Immature natural killer cell (primary cell): ENCODE results near the gene WDFY4. TPM values are rescaled to one million over a fixed set of nuclear protein-coding genes. Genes with fewer than 3 reads are reported as not detected.

Experiments used
- DNase-seq, 3 donors: peaks; one replicate each; pipeline ENCODE4 v3.0.0; 2022; ENCODE audit warnings: mixed read lengths in 1 of 3
- H3K27ac Mint-ChIP-seq, 6 donors: one replicate each; pipeline ENCODE4 v1.8.0; 2020; ENCODE audit warnings: mixed read lengths in 6 of 6, mild to moderate bottlenecking in 5 of 6, inconsistent platforms in 4 of 6, moderate library complexity in 3 of 6
- H3K27me3 Mint-ChIP-seq, 3 donors: one replicate each; pipeline ENCODE4 v1.8.0; 2020 to 2021; ENCODE audit warnings: low read depth in 3 of 3, mild to moderate bottlenecking in 3 of 3, mixed read lengths in 3 of 3, moderate library complexity in 3 of 3, inconsistent platforms in 1 of 3
- H3K36me3 Mint-ChIP-seq, 3 donors: one replicate each; pipeline ENCODE4 v1.8.0; 2020; ENCODE audit warnings: mixed read lengths in 3 of 3, inconsistent platforms in 2 of 3, mild to moderate bottlenecking in 2 of 3
- H3K4me1 Mint-ChIP-seq, 2 donors: one replicate each; pipeline ENCODE4 v1.8.0; 2020; ENCODE audit warnings: inconsistent platforms in 2 of 2, mild to moderate bottlenecking in 2 of 2, mixed read lengths in 2 of 2, moderate library complexity in 1 of 2
- H3K4me3 Mint-ChIP-seq, 5 donors: one replicate each; pipeline ENCODE4 v1.8.0; 2020; ENCODE audit warnings: mild to moderate bottlenecking in 5 of 5, mixed read lengths in 5 of 5, inconsistent platforms in 3 of 5, moderate library complexity in 3 of 5
- H3K9me3 Mint-ChIP-seq, 6 donors: one replicate each; pipeline ENCODE4 v1.8.0; 2020; ENCODE audit warnings: mild to moderate bottlenecking in 6 of 6, mixed read lengths in 6 of 6, inconsistent platforms in 4 of 6, moderate library complexity in 3 of 6
- polyA plus RNA-seq, 3 donors: library from polyadenylated mRNA; unstranded; fragments of 300-500 nt; fragmentation: Illumina TruSeq; gene quantifications; one replicate each; pipeline ENCODE4 v1.2.3, GENCODE V29; 2021

WDFY4 gene
- polyA plus RNA-seq, 3 donors from 2014 or later, result 1.0 to 2.2 TPM; not detected in 1

DNA sequence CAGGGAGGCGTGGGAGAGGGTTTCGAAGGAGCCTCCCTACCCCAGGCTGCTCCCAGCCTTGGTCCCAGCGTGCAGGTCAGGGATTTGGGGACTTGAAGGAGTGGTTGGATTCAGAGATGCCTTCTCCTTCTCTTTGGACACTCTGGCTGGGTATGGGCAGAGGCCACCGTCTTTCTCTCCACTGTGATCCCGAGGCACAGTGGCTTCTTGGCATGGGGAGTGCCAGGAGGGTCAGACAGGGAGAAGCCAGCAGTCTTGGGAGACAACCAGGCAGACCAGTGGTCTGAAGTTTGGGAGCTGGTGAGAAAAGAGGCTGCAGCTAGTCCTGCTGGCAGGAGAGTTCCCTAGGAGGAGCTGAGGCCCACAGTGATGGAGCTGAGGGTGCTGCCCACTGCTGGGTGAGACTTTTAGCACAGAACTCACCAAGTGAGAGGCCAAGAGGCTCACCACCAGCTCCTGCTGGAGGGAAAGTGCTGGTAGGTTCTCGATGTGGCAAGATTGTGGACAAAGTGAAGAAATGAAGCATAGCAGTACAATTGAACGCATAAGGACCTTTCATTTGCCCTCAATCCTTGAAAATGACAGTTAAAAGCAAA lies 35.2 kb upstream of the WDFY4 start:
- no peak for DNase-seq
- H3K27me3 Mint-ChIP-seq, result peaks cover 0 to 2% (median 2%) of the 10 kb centered on the region in 3 donors
- no peak overlapping the region for H3K27ac Mint-ChIP-seq
- peaks cover 0 to 5% of the 10 kb centered on the region in 2 donors for H3K4me1 Mint-ChIP-seq
- H3K36me3 Mint-ChIP-seq, result no peaks in the 10 kb centered on the region
- H3K9me3 Mint-ChIP-seq, result peaks cover 0 to 1% (median 0%) of the 10 kb centered on the region in 6 donors
- H3K4me3 Mint-ChIP-seq, result no peak overlapping the region

DNA sequence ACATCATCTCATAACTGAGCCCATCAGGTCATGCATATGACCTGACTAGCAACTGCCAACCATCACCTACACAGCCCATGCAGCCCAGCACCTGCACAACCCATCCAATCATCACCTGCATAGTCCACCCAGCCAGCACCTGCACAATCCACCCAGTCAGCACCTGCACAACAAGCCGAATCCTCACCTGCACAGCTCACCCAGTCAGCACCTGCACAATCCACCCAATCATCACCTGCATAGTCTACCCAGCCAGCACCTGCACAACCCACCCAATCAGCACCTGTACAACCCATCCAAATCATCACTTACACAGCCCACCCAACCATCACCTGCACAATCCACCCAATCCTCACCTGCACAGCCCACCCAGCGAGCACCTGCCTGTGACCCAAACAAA lies 33.4 kb upstream of the WDFY4 start:
- H3K9me3 Mint-ChIP-seq, result no peaks in the 10 kb centered on the region
- H3K4me1 Mint-ChIP-seq, result peaks cover 2 to 6% of the 10 kb centered on the region in 2 donors
- no peaks in the 10 kb centered on the region for H3K36me3 Mint-ChIP-seq
- DNase-seq, result no peak
- H3K4me3 Mint-ChIP-seq, result no peak overlapping the region
- H3K27ac Mint-ChIP-seq, result no peak overlapping the region
- H3K27me3 Mint-ChIP-seq, result peaks cover 2 to 4% (median 3%) of the 10 kb centered on the region in 3 donors

DNA sequence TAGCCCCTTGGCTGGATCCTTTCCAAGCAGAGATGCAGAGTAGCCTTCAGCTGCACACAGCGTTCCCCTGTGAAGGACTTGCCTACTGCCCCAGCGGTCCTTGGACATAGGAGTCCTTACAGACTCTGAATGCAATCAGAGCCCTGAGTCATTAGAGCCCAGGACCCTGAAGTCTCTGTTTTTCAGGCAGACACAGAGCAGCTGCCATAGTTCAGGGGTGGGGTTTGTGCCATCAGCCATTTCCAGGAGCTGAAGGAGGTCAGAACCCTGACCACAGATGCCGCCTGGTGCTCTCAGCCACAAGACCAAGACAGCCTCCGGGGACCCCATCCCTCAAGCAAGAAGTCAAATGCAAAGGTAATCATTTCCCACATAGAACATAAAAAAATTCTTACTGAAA lies 32.8 kb upstream of the WDFY4 start:
- no peak for DNase-seq
- Mint-ChIP-seq H3K4me3 (no peak overlapping the region), H3K36me3 (no peaks in the 10 kb centered on the region), H3K27me3 (peaks cover 3 to 7% (median 6%) of the 10 kb centered on the region in 3 donors), H3K27ac (no peak overlapping the region), H3K4me1 (peaks cover 7 to 11% of the 10 kb centered on the region in 2 donors), H3K9me3 (no peaks in the 10 kb centered on the region)

DNA sequence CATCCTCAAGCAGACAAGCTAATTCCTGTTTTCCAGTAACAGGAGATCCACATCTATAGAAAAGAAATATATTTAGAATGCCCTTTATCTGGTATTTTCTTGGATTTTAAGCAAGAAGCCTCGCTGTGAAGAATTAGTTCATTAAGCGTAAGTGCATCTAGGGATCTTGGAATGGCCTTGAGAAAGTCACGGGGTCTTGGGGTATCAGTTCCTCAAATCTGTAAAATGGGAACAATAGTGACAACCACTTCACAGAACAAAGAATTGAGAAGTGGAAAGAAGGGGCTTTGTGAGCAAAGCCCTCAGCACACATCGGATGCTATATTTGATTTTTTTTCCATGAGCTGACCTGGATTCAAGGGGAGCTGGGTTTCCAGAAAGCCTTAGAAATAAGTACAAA lies 32.3 kb upstream of the WDFY4 start:
- Mint-ChIP-seq H3K9me3 (no peaks in the 10 kb centered on the region), H3K27ac (no peak overlapping the region), H3K4me1 (peaks cover 7 to 11% of the 10 kb centered on the region in 2 donors), H3K36me3 (no peaks in the 10 kb centered on the region), H3K4me3 (no peak overlapping the region), H3K27me3 (peaks cover 3 to 7% (median 6%) of the 10 kb centered on the region in 3 donors)
- no peak for DNase-seq

DNA sequence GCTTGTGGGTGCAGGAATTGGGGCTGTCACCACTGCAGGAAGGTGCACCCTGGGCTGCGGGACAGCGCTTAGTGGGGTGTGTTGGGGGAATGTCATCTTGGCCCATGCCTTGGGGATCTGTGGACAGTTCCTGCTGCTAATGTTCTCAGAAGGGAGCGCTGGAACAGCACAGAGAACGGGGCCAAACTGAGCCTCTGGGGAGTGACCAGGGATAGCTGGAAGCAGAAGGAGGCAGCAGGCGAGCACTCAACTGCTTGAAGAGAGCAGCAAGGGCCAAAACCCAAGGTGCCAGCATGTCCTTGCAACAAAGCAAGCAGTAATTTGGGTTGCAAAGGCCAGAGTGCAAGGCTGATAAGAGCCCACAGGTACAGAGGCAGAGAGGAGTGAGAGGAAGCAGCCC lies 31.3 kb upstream of the WDFY4 start:
- DNase-seq, result no peak
- H3K36me3 Mint-ChIP-seq, result no peaks in the 10 kb centered on the region
- H3K9me3 Mint-ChIP-seq, result no peaks in the 10 kb centered on the region
- H3K4me3 Mint-ChIP-seq, result peak overlapping the region in 1 of 5 donors; percentile 2
- H3K27ac Mint-ChIP-seq, result no peak overlapping the region
- peaks cover 5 to 9% (median 7%) of the 10 kb centered on the region in 3 donors for H3K27me3 Mint-ChIP-seq
- H3K4me1 Mint-ChIP-seq, result peaks cover 7% of the 10 kb centered on the region in 2 donors

DNA sequence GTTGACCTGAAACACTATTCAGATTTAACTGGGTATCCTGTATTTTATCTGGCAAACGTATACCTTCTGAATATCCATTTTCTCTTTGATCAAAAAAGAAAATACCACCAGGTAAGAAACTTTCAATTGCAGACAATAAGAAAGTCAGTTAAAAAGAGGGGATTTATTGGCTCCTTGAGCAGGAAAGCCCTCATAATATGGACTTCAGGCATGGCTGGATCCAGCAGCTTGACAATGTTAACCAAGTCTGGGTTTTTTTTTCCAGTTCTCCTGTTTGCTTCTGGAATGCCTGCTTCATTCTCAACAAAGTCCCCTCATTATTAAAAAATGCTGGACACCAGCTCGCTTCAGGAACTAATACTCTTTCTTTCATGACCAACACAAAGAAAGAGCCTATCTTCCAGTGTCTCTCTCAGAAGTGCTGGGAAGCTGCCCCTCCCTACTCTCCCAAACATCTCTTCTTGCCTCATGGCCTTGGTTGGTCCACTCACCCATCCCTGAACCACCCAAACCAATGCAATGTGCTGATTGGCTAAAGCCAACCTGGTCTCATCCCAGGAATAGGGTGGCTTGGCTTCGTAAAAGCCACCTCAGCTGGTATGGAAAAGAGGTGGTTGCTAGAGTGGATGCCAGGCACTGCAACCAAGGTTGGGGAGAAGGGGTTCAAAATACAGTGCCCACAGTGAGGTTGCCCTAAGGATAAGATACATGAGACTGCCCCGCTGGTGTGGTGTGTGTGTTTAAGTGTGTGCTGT lies 30.6 kb upstream of the WDFY4 start:
- Mint-ChIP-seq H3K27me3 (peaks cover 7 to 9% (median 7%) of the 10 kb centered on the region in 3 donors), H3K36me3 (no peaks in the 10 kb centered on the region), H3K9me3 (no peaks in the 10 kb centered on the region), H3K4me3 (peak overlapping the region in 3 of 5 donors; percentile 1 to 36 (median 7)), H3K4me1 (peaks cover 7% of the 10 kb centered on the region in 2 donors), H3K27ac (no peak overlapping the region)
- no peak for DNase-seq

DNA sequence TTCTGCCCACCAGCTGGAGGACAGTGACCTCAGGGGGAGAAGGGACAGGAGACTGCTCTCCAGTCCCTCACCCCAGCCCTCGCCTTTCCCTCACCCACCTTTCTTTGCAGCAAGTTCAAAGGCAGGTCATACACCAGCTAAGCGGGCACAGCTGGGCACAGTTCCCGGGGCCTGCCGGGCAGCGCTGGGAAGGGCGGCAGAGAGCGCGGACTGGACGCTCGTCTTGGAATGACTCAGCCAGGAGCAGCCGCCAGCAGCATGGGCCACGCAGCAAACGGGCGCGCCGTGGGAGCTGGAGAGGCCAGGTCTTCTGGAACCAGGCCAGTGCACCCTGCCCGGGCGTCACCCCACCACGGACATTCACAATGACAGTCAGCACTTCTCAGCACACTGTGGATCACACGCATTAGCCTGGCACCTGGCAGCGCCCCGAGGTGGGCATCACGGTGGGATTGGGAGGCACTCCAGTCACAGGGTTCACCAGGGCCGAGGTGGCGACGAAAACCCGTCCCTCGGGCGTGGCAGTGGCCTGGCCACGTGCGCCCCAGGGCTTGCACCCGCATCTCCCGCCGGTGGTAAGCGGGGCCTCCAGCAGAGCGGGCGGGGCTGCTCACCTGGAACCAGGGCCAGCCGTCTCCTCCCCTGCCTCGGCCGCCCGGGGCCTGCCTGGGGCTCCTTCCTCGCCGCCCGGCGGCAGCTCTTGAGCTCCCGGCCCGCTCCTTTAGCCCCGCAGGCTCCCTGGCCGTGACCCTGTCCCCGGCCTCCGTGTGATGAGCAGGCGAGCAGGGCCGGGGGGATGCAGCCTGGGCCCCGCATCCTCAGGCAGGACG lies 29.0 kb upstream of the WDFY4 start:
- no peak overlapping the region for H3K27ac Mint-ChIP-seq
- H3K9me3 Mint-ChIP-seq, result no peaks in the 10 kb centered on the region
- H3K36me3 Mint-ChIP-seq, result no peaks in the 10 kb centered on the region
- H3K4me1 Mint-ChIP-seq, result peaks cover 7% of the 10 kb centered on the region in 2 donors
- DNase-seq, result no peak
- peak overlapping the region in 3 of 5 donors; percentile 17 to 55 (median 39) for H3K4me3 Mint-ChIP-seq
- peaks cover 7 to 9% (median 7%) of the 10 kb centered on the region in 3 donors for H3K27me3 Mint-ChIP-seq

DNA sequence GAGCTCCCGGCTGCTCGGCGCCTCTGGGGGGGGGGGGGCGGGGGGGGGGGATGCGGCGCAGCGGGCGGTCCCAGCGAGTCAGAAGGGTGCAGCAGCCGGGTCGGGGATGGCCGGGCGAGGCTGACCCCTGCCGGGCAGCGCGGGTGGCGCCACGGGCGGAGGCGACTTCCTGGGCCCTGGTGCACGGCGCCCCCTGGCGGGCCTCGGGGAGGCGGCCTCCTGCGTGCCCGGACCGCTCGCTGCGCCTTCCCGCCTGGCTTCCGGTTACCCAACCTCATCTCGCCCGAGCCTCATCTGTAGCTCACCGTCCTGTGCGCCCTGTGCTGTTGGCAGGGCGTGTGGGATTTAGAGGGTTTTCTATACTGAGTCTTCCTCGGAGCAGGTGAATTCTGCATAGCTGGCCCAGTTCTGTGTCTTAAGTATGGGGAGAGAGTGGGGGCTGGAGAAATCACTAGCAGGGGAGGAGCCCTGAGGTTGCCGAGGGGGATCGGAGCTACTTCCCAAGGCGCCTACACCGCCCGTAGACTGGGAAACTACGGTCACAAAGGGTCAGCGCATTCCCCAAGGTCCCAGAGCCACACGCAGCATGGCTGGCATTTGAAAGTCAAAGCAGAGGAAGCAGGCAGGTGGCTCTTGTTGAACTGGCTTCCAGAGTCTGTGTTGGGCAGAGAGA lies 28.3 kb upstream of the WDFY4 start:
- H3K27ac Mint-ChIP-seq, result peak overlapping the region in 2 of 6 donors; percentile 7 to 75
- peak overlapping the region; percentile 80 to 90 (median 82) for H3K4me3 Mint-ChIP-seq
- peak; percentile 85 to 89 (median 85) for DNase-seq
- H3K9me3 Mint-ChIP-seq, result no peaks in the 10 kb centered on the region
- peaks cover 7% of the 10 kb centered on the region in 2 donors for H3K4me1 Mint-ChIP-seq
- H3K36me3 Mint-ChIP-seq, result no peaks in the 10 kb centered on the region
- peaks cover 7 to 9% (median 7%) of the 10 kb centered on the region in 3 donors for H3K27me3 Mint-ChIP-seq

DNA sequence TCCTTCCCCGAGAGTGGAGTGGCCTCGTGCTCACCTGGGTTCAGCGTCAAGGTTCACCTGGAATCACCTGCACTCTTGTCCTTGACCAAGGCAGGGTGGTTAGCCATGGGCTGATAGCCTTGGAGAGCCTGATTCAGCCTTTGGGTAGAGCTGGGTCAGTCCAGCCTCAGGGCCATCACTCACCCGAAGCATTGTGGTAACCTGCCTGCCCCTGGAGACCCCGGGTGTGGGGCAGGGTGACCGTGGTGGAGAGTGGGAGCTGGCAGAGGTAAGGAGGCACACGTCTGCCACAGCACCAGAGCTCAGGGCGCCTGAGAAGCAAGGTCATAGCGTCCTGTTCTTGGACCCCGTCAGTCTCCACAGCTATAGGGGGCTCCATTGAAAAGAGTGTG lies 27.8 kb upstream of the WDFY4 start:
- DNase-seq, result no peak
- Mint-ChIP-seq H3K4me3 (peak overlapping the region; percentile 80 to 90 (median 82)), H3K4me1 (peaks cover 7% of the 10 kb centered on the region in 2 donors), H3K36me3 (no peaks in the 10 kb centered on the region), H3K27me3 (peaks cover 7 to 9% (median 7%) of the 10 kb centered on the region in 3 donors), H3K27ac (no peak overlapping the region), H3K9me3 (no peaks in the 10 kb centered on the region)

DNA sequence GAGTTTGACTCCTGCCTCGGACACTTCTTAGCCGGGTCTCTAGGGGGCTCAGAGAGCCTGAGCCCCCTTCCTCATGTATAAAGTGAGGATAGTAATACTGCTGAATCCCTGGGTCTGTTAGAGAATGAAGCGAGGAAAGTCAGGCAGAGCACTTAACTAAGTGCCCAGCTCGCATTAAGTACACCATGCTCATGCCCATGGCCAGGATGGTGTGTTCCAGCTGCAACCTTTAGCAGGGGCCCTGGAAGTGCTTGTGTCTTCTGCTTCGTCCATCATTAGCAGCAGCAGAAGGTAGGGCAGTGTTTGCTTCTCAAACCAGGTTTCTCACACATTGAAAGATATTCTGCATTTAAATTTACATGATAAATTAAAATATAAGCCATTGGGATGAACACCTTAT lies 27.3 kb upstream of the WDFY4 start:
- Mint-ChIP-seq H3K4me3 (no peak overlapping the region), H3K4me1 (peaks cover 7% of the 10 kb centered on the region in 2 donors), H3K36me3 (no peaks in the 10 kb centered on the region), H3K27me3 (peaks cover 7 to 9% (median 8%) of the 10 kb centered on the region in 3 donors), H3K27ac (no peak overlapping the region), H3K9me3 (no peaks in the 10 kb centered on the region)
- no peak for DNase-seq

DNA sequence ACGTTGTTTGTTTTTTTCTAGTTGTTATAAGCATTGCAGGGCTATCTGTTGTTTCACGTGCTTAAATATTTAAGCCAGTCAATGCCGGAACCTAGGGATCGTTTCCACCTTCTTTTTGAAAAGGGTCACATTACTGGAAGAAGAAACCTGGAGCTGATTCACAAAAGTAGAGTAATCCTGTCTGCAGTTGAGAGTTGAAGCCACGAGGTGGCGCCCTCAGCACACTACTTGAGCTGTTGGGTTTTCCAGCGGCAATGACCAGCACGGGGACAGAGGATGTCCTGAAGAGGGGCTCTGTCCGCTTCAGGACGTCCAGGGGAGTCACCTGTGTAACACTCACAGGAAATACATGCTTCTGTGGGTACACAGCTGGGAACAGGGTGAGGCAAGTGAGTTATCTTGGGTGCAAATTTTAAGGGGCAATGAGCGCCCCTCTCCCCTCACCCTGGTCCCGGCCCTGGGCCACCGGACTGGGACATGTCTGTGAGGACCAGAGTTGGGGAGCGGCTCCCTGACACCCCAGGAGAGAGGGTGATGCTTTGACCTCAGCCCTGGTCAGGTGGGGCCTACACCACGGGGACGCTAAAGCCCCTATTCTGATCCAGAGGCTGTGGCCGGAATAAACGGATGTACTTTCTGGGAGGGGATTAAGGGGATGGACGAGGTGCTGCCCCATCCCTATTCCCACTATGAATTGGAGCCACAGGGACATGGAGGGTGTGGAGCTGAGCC lies 26.3 kb upstream of the WDFY4 start:
- Mint-ChIP-seq H3K9me3 (no peaks in the 10 kb centered on the region), H3K27me3 (peaks cover 9 to 10% (median 9%) of the 10 kb centered on the region in 3 donors), H3K4me3 (no peak overlapping the region), H3K27ac (no peak overlapping the region), H3K36me3 (no peaks in the 10 kb centered on the region), H3K4me1 (peaks cover 7% of the 10 kb centered on the region in 2 donors)
- peak; percentile 24 to 49 (median 29) for DNase-seq

DNA sequence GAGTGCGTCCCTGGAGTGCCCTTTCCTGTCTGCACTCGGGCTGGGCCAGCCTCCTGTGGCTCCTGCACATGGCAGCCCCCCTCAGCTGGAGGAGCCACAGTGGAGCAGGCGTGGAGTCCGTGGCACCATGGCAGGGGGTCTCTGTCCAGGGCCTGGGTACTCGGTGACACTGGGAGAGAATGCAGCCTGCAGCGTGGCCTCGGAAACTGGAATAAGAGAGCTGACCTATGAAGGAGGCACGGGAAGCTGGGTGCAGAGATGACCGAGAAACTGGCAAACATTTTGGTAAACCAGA lies 25.8 kb upstream of the WDFY4 start:
- no peak overlapping the region for H3K27ac Mint-ChIP-seq
- H3K9me3 Mint-ChIP-seq, result no peaks in the 10 kb centered on the region

DNA sequence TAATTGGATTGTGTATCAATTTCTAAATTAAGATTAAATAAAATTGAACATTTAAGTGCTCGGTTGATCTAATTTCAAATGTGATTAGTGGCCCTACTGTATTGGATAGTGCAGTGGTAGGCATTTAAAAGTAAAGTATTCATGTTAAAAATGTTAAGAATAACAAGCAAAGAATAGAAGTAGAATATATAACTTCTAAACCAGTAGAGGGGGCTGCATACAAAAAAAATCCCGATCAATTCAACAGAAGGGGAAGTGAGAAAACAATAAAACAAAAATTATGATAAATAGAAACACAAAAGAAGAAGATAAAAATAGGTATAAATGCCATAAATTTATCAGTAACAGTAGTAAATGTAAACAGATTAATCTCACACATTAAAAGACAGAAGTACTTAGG lies 24.9 kb upstream of the WDFY4 start:
- peaks cover 4 to 7% of the 10 kb centered on the region in 2 donors for H3K4me1 Mint-ChIP-seq
- no peak overlapping the region for H3K4me3 Mint-ChIP-seq
- no peak overlapping the region for H3K27ac Mint-ChIP-seq
- DNase-seq, result no peak
- peaks cover 5 to 8% (median 8%) of the 10 kb centered on the region in 3 donors for H3K27me3 Mint-ChIP-seq
- peaks cover 0 to 2% (median 0%) of the 10 kb centered on the region in 6 donors for H3K9me3 Mint-ChIP-seq
- peaks cover 0 to 1% (median under 1%) of the 10 kb centered on the region in 3 donors for H3K36me3 Mint-ChIP-seq

More for the DNA sequence above, 25.8 kb upstream of the WDFY4 start:
- H3K36me3 Mint-ChIP-seq, result no peaks in the 10 kb centered on the region
- DNase-seq, result no peak
- H3K4me3 Mint-ChIP-seq, result no peak overlapping the region
- H3K4me1 Mint-ChIP-seq, result peaks cover 7% of the 10 kb centered on the region in 2 donors
- peaks cover 7 to 10% (median 8%) of the 10 kb centered on the region in 3 donors for H3K27me3 Mint-ChIP-seq
